ENCODE measurements around the gene C6orf136. TPM values are rescaled to one million over a fixed set of nuclear protein-coding genes. Genes with fewer than 3 reads are reported as not detected.
A peak's percentile ranks its signal among the peaks of the same experiment; 100 is the strongest.

The C6orf136 gene
- total and polyA plus RNA-seq, 4 donors, result 5.1 to 26.0 (median 13.3) TPM

DNA sequence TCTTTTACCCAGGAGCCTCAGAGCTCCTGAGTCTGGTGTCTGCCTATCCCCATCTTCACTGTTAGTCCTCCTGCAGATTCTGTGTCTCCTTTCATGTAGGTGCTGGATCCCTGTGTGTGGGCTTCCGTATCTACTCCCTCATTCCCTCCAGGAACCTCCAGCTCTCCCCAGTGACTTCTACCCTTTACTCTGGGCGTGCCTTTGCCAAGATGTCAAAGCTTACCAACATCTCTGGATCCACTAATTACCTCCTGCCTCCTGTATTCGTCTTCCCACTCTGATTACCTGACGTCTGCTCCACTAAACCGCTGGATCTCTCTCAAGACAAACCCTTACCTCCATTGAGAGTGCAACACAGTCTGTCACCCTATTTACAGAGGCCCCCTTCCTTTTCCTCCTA is 2.2 kb upstream of the C6orf136 start:
- H3K27me3 ChIP-seq (ENCODE audit: control insufficient read depth in 3 of 3, insufficient read depth in 3 of 3, low read length in 2 of 3), result no peaks in the 10 kb centered on the region
- no peak overlapping the region for H3K27ac ChIP-seq (ENCODE audit: low read depth in 1 of 2, low read length in 1 of 2)
- H3K9me3 ChIP-seq (ENCODE audit: control insufficient read depth in 4 of 4, insufficient read depth in 3 of 4, low read length in 3 of 4), result no peaks in the 10 kb centered on the region
- DNase-seq (no peak), ATAC-seq (ENCODE audit: insufficient read depth, low FRiP score) (no peak)
- H3K36me3 ChIP-seq (ENCODE audit: control insufficient read depth in 4 of 4, insufficient read depth in 4 of 4, low read length in 4 of 4), result peaks cover 4 to 35% (median 26%) of the 10 kb centered on the region in 4 donors
- H3K9ac ChIP-seq (ENCODE audit: insufficient read depth in 1 of 2, low read length in 2 of 2), result no peak overlapping the region
- TF ChIP-seq, protein P1, sequence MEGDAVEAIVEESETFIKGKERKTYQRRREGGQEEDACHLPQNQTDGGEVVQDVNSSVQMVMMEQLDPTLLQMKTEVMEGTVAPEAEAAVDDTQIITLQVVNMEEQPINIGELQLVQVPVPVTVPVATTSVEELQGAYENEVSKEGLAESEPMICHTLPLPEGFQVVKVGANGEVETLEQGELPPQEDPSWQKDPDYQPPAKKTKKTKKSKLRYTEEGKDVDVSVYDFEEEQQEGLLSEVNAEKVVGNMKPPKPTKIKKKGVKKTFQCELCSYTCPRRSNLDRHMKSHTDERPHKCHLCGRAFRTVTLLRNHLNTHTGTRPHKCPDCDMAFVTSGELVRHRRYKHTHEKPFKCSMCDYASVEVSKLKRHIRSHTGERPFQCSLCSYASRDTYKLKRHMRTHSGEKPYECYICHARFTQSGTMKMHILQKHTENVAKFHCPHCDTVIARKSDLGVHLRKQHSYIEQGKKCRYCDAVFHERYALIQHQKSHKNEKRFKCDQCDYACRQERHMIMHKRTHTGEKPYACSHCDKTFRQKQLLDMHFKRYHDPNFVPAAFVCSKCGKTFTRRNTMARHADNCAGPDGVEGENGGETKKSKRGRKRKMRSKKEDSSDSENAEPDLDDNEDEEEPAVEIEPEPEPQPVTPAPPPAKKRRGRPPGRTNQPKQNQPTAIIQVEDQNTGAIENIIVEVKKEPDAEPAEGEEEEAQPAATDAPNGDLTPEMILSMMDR (IDR thresholded peaks at IDR 0.05; ENCODE audit: control extremely low read depth, extremely low read depth), result no peak
- H3K4me3 ChIP-seq, result no peak overlapping the region
- peaks cover 0 to 10% (median 0%) of the 10 kb centered on the region in 5 donors for H3K4me1 ChIP-seq (ENCODE audit: control insufficient read depth in 5 of 5, insufficient read depth in 5 of 5, low read length in 5 of 5)
- 64 to 81% methylated on average over 5 of the region's 5 CpGs for WGBS, 2 donors

DNA sequence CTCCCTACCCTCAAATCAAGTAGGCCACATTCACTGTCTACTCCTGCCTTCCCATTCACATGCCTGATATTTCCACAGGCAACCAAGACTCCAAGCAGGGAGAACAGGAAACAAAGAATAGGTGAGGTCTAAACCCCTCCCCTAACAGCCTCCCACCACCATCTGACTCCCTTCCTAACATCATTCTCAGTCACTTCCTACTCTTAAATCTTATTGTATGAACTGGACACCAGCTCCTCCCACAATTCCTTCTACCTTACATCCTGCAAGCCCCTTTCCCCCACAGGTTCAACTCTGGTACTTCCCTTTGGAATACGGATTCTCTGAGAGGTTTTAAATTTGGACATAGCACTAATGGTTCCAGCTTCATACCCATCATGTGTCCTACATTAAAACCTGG is 944 bp upstream of the C6orf136 start:
- TF ChIP-seq, protein P1 (IDR thresholded peaks at IDR 0.05; ENCODE audit: control extremely low read depth, extremely low read depth), result no peak
- ATAC-seq (ENCODE audit: insufficient read depth, low FRiP score), result no peak
- 78 to 88% methylated on average over 1 of the region's 1 CpG for WGBS, 2 donors
- Histone ChIP-seq H3K4me3 (no peak overlapping the region), H3K9me3 (ENCODE audit: control insufficient read depth in 4 of 4, insufficient read depth in 3 of 4, low read length in 3 of 4) (no peaks in the 10 kb centered on the region), H3K9ac (ENCODE audit: insufficient read depth in 1 of 2, low read length in 2 of 2) (no peak overlapping the region), H3K27ac (ENCODE audit: low read depth in 1 of 2, low read length in 1 of 2) (no peak overlapping the region), H3K4me1 (ENCODE audit: control insufficient read depth in 5 of 5, insufficient read depth in 5 of 5, low read length in 5 of 5) (peaks cover 0 to 10% (median 0%) of the 10 kb centered on the region in 5 donors), H3K36me3 (ENCODE audit: control insufficient read depth in 4 of 4, insufficient read depth in 4 of 4, low read length in 4 of 4) (peaks cover 2 to 28% (median 22%) of the 10 kb centered on the region in 4 donors), H3K27me3 (ENCODE audit: control insufficient read depth in 3 of 3, insufficient read depth in 3 of 3, low read length in 2 of 3) (no peaks in the 10 kb centered on the region)
- no peak for DNase-seq

DNA sequence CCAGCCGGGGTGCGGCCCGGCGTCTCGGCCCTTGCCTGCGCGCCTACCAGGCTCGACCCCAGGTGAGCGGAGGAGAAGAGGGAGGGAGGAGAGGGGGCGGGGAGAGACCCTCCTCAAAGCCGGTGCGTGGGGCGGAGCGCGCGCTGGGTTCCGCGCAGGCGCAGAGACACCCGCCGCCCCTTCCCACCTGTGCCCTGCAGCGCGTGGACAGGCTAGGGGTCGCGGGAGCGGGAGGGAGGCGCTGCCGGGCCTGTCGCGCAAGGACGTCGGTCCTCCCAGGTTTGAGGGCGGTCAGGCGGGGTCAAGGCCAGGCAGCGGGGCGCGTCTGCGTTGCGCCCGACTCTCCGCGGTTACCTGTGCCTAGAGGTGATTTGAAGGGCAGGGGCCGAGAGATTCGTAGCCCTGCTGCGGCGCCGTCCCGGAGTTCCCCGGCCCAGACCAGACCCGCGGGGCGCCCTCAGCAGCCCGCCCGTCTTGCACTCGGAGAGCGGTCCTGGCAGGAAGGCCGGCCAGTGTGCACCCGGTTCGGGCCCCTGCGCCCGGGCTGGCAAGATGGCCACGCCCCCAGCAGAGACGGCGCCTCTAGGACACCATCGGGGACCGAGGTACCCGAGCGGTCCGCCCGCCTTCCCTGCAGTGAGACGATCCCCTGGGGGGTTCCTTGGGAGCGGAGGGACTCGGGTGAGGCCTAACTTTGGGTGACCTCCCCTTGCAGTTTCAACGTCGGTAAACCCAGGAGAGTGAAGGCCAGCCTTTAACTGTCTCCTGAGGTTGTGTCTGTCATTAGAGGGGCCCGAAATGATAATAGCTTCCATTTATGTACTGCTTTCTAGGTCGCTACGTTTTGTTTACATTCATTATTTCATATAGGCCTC is 546 bp downstream of the C6orf136 start:
- TF ChIP-seq, protein P1 (IDR thresholded peaks at IDR 0.05; ENCODE audit: control extremely low read depth, extremely low read depth), result no peak
- peak overlapping the region; percentile 77 for H3K4me3 ChIP-seq
- H3K9me3 ChIP-seq (ENCODE audit: control insufficient read depth in 4 of 4, insufficient read depth in 3 of 4, low read length in 3 of 4), result no peaks in the 10 kb centered on the region
- ATAC-seq (ENCODE audit: insufficient read depth, low FRiP score), result peak; percentile 84
- H3K27ac ChIP-seq (ENCODE audit: low read depth in 1 of 2, low read length in 1 of 2), result peak overlapping the region; percentile 88 to 98
- no peaks in the 10 kb centered on the region for H3K27me3 ChIP-seq (ENCODE audit: control insufficient read depth in 3 of 3, insufficient read depth in 3 of 3, low read length in 2 of 3)
- peak overlapping the region; percentile 46 to 59 for H3K9ac ChIP-seq (ENCODE audit: insufficient read depth in 1 of 2, low read length in 2 of 2)
- 0 to 1% methylated on average over 49 to 78 of the region's 78 CpGs for WGBS, 2 donors
- peak; percentile 58 to 73 (median 60) for DNase-seq
- H3K36me3 ChIP-seq (ENCODE audit: control insufficient read depth in 4 of 4, insufficient read depth in 4 of 4, low read length in 4 of 4), result peaks cover 11 to 23% (median 18%) of the 10 kb centered on the region in 4 donors
- peaks cover 0 to 10% (median 0%) of the 10 kb centered on the region in 5 donors for H3K4me1 ChIP-seq (ENCODE audit: control insufficient read depth in 5 of 5, insufficient read depth in 5 of 5, low read length in 5 of 5)

Data from lung (tissue), 12 donors.